HepG2 (cell line): ENCODE measurements around the gene UPK1B. TPM values are rescaled to one million over a fixed set of nuclear protein-coding genes. Genes with fewer than 3 reads are reported as not detected.

ENCODE experiments used
- ATAC-seq: fragments of 200-7000 bp; cut with Tn5 transposase; 3 replicates; pipeline ENCODE4 v1.9.1; 2020; ENCODE audit warnings: mild to moderate bottlenecking, moderate library complexity
- BruUV-seq: library from RNA; stranded (reverse); fragments of 400-500 nt; replicated peaks from 2 replicates; lab custom pipeline; 2021; lab: Mats Ljungman, UMichigan
- CTCF ChIA-PET: fragments of 300-600 bp; formaldehyde crosslinking; extraction: SDS; loops from one replicate; lab custom pipeline; 2021; ENCODE audit warnings: low total read pairs, inconsistent platforms, low intra/inter-chr PET ratio; lab: Yijun Ruan, JAX
- POLR2A ChIA-PET: fragments of 350-600 bp; sonication (Branson Sonifier 250); formaldehyde crosslinking; loops from one replicate; lab custom pipeline; 2020; ENCODE audit warnings: antibody characterized with exemption, inconsistent platforms; lab: Yijun Ruan, JAX
- DNase-seq: peaks from one replicate; pipeline ENCODE4 v3.0.0-alpha.2; 2015; ENCODE audit warnings: low spot score
- FAIRE-seq: peaks from 3 replicates; lab custom pipeline; 2011; peaks lifted over from hg19 to GRCh38; lab: Jason Lieb, UNC
- H2AFZ ChIP-seq: one replicate; pipeline ENCODE4 v1.6.1; 2011; ENCODE audit warnings: low read length, inconsistent platforms
- H3K27ac ChIP-seq: fragments of 300-600 bp; 3 replicates; pipeline ENCODE4 v1.8.0; 2011; ENCODE audit warnings: mixed run types, mild to moderate bottlenecking, mixed read lengths, low read length, inconsistent platforms; ENCODE audit not compliant: insufficient read depth; ENCODE audit errors: extremely low read length
- H3K27me3 ChIP-seq, 2 experiments: fragments of 200-600 bp in 1 of 2; 2 replicates in 1 of 2; 3 replicates in 1 of 2; pipeline versions ENCODE4 v1.6.0 to v1.8.0; 2011; ENCODE audit warnings: low read length in 2 of 2, mild to moderate bottlenecking in 2 of 2, moderate library complexity in 2 of 2, inconsistent platforms in 1 of 2; ENCODE audit not compliant: insufficient read depth in 2 of 2, control insufficient read depth in 1 of 2
- H3K36me3 ChIP-seq, 2 experiments: fragments of 200-600 bp in 1 of 2; replicated peaks in 1 of 2; 2 replicates in 1 of 2; 3 replicates in 1 of 2; pipeline versions ENCODE4 v1.5.1 to v1.8.0; 2011; ENCODE audit warnings: low read length in 2 of 2, inconsistent platforms in 1 of 2; ENCODE audit not compliant: insufficient read depth in 2 of 2, control insufficient read depth in 1 of 2
- H3K4me1 ChIP-seq: 2 replicates; pipeline ENCODE4 v1.5.1; 2012; ENCODE audit warnings: low read length, inconsistent platforms; ENCODE audit not compliant: insufficient read depth
- H3K4me2 ChIP-seq: 2 replicates; pipeline ENCODE4 v1.6.0; 2011; ENCODE audit warnings: low read depth, low read length, inconsistent platforms
- H3K4me3 ChIP-seq, 3 experiments: fragments of 200-600 bp in 1 of 3; sonication (generic), shearing (Covaris generic) in 1 of 3; replicated peaks in 1 of 3; 2 replicates each; pipeline ENCODE4 v1.5.1; 2011 to 2016; ENCODE audit warnings: low read length in 3 of 3, inconsistent platforms in 2 of 3, low read depth in 2 of 3, mild to moderate bottlenecking in 2 of 3, control low read depth in 1 of 3, mixed read lengths in 1 of 3; ENCODE audit not compliant: insufficient read depth in 1 of 3
- H3K79me2 ChIP-seq: one replicate; pipeline ENCODE4 v1.6.1; 2011; ENCODE audit warnings: low read length, inconsistent platforms; ENCODE audit not compliant: insufficient read depth
- H3K9ac ChIP-seq: 2 replicates; pipeline ENCODE4 v1.6.0; 2011; ENCODE audit warnings: mild to moderate bottlenecking, low read depth, low read length, inconsistent platforms; ENCODE audit not compliant: insufficient read depth
- H3K9me3 ChIP-seq: 2 replicates; pipeline ENCODE4 v1.5.1; 2012; ENCODE audit warnings: mild to moderate bottlenecking, low read length
- H4K20me1 ChIP-seq: 2 replicates; pipeline ENCODE4 v1.6.0; 2011; ENCODE audit warnings: inconsistent platforms, mild to moderate bottlenecking, low read length, moderate library complexity; ENCODE audit not compliant: insufficient read depth
- ARNTL ChIP-seq: sonication (generic); formaldehyde crosslinking; IDR thresholded peaks from 2 replicates; pipeline ENCODE4 v1.4.0; 2020; ENCODE audit warnings: mild to moderate bottlenecking, missing genetic modification reagents
- ASH2L ChIP-seq: fragments of 300-600, 200-600 bp; sonication (generic); IDR thresholded peaks from 2 replicates; pipeline ENCODE4 v1.7.0; 2017; ENCODE audit warnings: low read depth, mild to moderate bottlenecking, moderate library complexity, mixed read lengths, low read length; ENCODE audit not compliant: insufficient read length
- CHD4 ChIP-seq: fragments of 200-600 bp; sonication (generic); IDR thresholded peaks from 2 replicates; pipeline ENCODE4 v1.7.0; 2017; ENCODE audit warnings: mild to moderate bottlenecking, low read length, borderline replicate concordance
- MIER3 ChIP-seq: IDR thresholded peaks from 2 replicates; pipeline ENCODE4 v1.6.1; 2016; ENCODE audit warnings: missing compliant biosample characterization, borderline replicate concordance
- PLRG1 ChIP-seq: fragments of 450-650 bp; conservative IDR thresholded peaks from 2 replicates; pipeline ENCODE4 v1.6.1; 2016
- RXRB ChIP-seq: IDR thresholded peaks from 2 replicates; pipeline ENCODE4 v1.6.1; 2016; ENCODE audit warnings: borderline replicate concordance, missing genetic modification reagents, missing compliant biosample characterization
- ZNF550 ChIP-seq: sonication (generic); formaldehyde crosslinking; IDR thresholded peaks from 2 replicates; pipeline ENCODE4 v1.4.0; 2020; ENCODE audit warnings: mild to moderate bottlenecking, missing genetic modification reagents, borderline replicate concordance
- ZNF564 ChIP-seq: sonication (generic); formaldehyde crosslinking; IDR thresholded peaks from 2 replicates; pipeline ENCODE4 v1.8.1; 2023; ENCODE audit warnings: mild to moderate bottlenecking, missing genetic modification reagents
- ZNF569 ChIP-seq: sonication (generic); formaldehyde crosslinking; IDR thresholded peaks from 2 replicates; pipeline ENCODE4 v1.5.0; 2020; ENCODE audit warnings: mild to moderate bottlenecking, missing genetic modification reagents, moderate library complexity, borderline replicate concordance
- ZNF792 ChIP-seq: IDR thresholded peaks from 2 replicates; pipeline ENCODE4 v1.6.1; 2016
- WGBS: methylation state at CpG from one replicate; pipeline ENCODE4 v1.1.6; 2017; ENCODE audit warnings: low lambda C conversion rate; 5-methylcytosine and 5-hydroxymethylcytosine counted together
- in situ Hi-C: cut with HindIII; loops from 2 replicates; pipeline ENCODE4 v1.10.0; 2017; ENCODE audit warnings: low pct_unique_long_range_greater_than_20kb; ENCODE audit not compliant: extremely low pct_ligation_motif_present
- intact Hi-C: fragments of 100-400 bp; cut with micrococcal nuclease; formaldehyde crosslinking; loops from one replicate; pipeline ENCODE4 v1.10.0; 2022; ENCODE audit not compliant: unreplicated experiment
- polyA plus RNA-seq, 8 experiments: library from polyadenylated mRNA; depleted of rRNA in 3 of 8; stranded (reverse) in 7 of 8; unstranded in 1 of 8; fragments of >200 nt; fragmentation: Illumina TruSeq in 4 of 8; extraction: Trizol in 4 of 8; gene quantifications; 2 replicates each; pipeline versions ENCODE4 v1.2.1 to v1.2.3, GENCODE V29; 2011 to 2016; ENCODE audit warnings: low read depth in 4 of 8, missing spikeins in 1 of 8, mixed read lengths in 1 of 8; ENCODE audit not compliant: insufficient read depth in 1 of 8
- total RNA-seq, 5 experiments: library from RNA; depleted of rRNA; stranded (reverse); fragments of >200 nt; fragmentation: Illumina TruSeq; extraction: Trizol; gene quantifications; 2 replicates each; pipeline ENCODE4 v1.2.3, GENCODE V29; 2016; ENCODE audit warnings: low read depth in 1 of 5
- TF ChIP-seq, protein P1 (sequence below): sonication (generic); formaldehyde crosslinking; IDR thresholded peaks from 2 replicates; pipeline ENCODE4 v1.5.1; 2020; ENCODE audit warnings: mild to moderate bottlenecking, missing genetic modification reagents, moderate library complexity
- TF ChIP-seq, protein P2 (sequence below), 2 experiments: IDR thresholded peaks; 2 replicates each; pipeline ENCODE4 v1.6.1; 2011 to 2012; ENCODE audit warnings: low read length in 2 of 2, borderline replicate concordance in 1 of 2, low read depth in 1 of 2, mild to moderate bottlenecking in 1 of 2, moderate library complexity in 1 of 2
- TF ChIP-seq, protein P3 (sequence below): sonication (generic); formaldehyde crosslinking; IDR thresholded peaks from 2 replicates; pipeline ENCODE4 v1.5.0; 2020; ENCODE audit warnings: missing genetic modification reagents, mild to moderate bottlenecking, borderline replicate concordance
- TF ChIP-seq, protein P4 (sequence below): IDR thresholded peaks from 2 replicates; pipeline ENCODE4 v1.6.1; 2016; ENCODE audit warnings: low read depth, borderline replicate concordance

UPK1B gene
- total and polyA plus RNA-seq, 2 of the 13 experiments (the other 11 are each of a cell fraction or from before 2014, with no cell fraction given): not detected

DNA sequence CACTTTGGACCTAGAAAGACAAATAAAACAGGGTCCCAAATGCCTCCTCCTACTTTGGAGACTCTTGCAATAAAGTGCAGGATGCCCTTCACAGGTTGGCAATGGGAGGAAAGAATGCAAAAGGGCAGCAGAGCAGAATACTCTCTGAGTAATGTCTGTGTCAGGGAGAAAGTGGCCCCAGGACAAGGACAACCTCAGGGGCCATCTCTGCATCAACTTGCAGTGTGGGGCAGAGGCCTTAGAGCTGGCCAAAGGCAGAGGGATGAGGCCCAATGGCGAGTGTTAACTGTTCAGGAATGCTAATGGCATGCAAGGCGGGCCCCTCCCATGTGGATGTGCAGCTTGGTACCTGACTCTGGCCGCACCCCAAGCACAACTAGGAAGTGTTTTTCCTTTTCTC, 8.4 kb downstream of the UPK1B start:
- DNase-seq (no peak), ATAC-seq (no peak)
- H3K4me2 ChIP-seq: no peak overlapping the region
- H2AFZ ChIP-seq: no peak overlapping the region
- H3K27me3 ChIP-seq: no peaks in the 10 kb centered on the region
- CTCF ChIA-PET: no interaction called here
- in situ Hi-C loops: no loop called here
- H4K20me1 ChIP-seq: no peaks in the 10 kb centered on the region
- H3K27ac ChIP-seq: no peak overlapping the region
- TF ChIP-seq ARNTL (no peak), ZNF564 (CRISPR knock-in tag) (no peak), ZNF792 (CRISPR knock-in tag) (no peak), ASH2L (no peak), MIER3 (CRISPR knock-in tag) (no peak)
- TF ChIP-seq, protein P1, sequence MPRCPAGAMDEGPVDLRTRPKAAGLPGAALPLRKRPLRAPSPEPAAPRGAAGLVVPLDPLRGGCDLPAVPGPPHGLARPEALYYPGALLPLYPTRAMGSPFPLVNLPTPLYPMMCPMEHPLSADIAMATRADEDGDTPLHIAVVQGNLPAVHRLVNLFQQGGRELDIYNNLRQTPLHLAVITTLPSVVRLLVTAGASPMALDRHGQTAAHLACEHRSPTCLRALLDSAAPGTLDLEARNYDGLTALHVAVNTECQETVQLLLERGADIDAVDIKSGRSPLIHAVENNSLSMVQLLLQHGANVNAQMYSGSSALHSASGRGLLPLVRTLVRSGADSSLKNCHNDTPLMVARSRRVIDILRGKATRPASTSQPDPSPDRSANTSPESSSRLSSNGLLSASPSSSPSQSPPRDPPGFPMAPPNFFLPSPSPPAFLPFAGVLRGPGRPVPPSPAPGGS (CRISPR knock-in tag): no peak
- TF ChIP-seq, all 625 proteins: peak for 0
- Histone ChIP-seq H3K9me3 (no peaks in the 10 kb centered on the region), H3K4me1 (peaks cover 14% of the 10 kb centered on the region), H3K4me3 (no peak overlapping the region), H3K79me2 (no peaks in the 10 kb centered on the region), H3K9ac (no peak overlapping the region), H3K36me3 (no peaks in the 10 kb centered on the region)
- POLR2A ChIA-PET: no interaction called here
- WGBS: 28% methylated on average over 3 of the region's 3 CpGs
- FAIRE-seq: no peak
- intact Hi-C loops: no loop called here
- no TSS peak for BruUV-seq

DNA sequence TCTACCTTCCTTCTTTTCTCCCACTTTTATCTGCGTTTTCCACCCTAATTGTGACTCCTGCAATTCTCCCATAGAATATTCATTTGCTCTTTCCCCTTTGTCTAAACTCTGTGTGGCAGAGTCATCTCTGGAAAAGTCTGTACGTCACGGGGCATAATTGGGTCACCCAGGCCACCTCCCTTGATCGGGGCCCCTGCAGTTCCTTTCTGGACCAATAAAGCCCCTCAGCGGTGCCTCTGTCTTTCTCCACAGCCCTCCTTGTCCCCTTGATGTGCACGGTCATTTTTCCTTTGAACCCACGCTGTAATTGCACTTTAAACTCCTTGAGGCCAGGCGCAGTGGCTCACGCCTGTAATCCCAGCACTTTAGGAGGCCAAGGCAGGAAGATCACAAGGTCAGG, 10.7 kb downstream of the UPK1B start:
- Histone ChIP-seq H3K36me3 (no peaks in the 10 kb centered on the region), H4K20me1 (no peaks in the 10 kb centered on the region), H3K79me2 (no peaks in the 10 kb centered on the region), H3K4me2 (no peak overlapping the region), H3K27me3 (no peaks in the 10 kb centered on the region), H3K4me1 (peaks cover 14% of the 10 kb centered on the region), H3K9me3 (no peaks in the 10 kb centered on the region), H3K9ac (no peak overlapping the region), H3K27ac (no peak overlapping the region), H2AFZ (no peak overlapping the region), H3K4me3 (no peak overlapping the region)
- ATAC-seq (no peak), FAIRE-seq (no peak), DNase-seq (no peak)
- ChIA-PET CTCF (no interaction called here), POLR2A (no interaction called here)
- WGBS: 21% methylated on average over 9 of the region's 9 CpGs
- BruUV-seq: no TSS peak
- intact Hi-C loops: no loop called here
- in situ Hi-C loops: no loop called here
- no peak for TF ChIP-seq RXRB (CRISPR knock-in tag)
- TF ChIP-seq, protein P2, sequence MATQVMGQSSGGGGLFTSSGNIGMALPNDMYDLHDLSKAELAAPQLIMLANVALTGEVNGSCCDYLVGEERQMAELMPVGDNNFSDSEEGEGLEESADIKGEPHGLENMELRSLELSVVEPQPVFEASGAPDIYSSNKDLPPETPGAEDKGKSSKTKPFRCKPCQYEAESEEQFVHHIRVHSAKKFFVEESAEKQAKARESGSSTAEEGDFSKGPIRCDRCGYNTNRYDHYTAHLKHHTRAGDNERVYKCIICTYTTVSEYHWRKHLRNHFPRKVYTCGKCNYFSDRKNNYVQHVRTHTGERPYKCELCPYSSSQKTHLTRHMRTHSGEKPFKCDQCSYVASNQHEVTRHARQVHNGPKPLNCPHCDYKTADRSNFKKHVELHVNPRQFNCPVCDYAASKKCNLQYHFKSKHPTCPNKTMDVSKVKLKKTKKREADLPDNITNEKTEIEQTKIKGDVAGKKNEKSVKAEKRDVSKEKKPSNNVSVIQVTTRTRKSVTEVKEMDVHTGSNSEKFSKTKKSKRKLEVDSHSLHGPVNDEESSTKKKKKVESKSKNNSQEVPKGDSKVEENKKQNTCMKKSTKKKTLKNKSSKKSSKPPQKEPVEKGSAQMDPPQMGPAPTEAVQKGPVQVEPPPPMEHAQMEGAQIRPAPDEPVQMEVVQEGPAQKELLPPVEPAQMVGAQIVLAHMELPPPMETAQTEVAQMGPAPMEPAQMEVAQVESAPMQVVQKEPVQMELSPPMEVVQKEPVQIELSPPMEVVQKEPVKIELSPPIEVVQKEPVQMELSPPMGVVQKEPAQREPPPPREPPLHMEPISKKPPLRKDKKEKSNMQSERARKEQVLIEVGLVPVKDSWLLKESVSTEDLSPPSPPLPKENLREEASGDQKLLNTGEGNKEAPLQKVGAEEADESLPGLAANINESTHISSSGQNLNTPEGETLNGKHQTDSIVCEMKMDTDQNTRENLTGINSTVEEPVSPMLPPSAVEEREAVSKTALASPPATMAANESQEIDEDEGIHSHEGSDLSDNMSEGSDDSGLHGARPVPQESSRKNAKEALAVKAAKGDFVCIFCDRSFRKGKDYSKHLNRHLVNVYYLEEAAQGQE (IDR thresholded peaks at IDR 0.05; ENCODE audit: borderline replicate concordance in 1 of 2, low read depth in 1 of 2, low read length in 2 of 2): no peak
- no peak for TF ChIP-seq PLRG1
- TF ChIP-seq, protein P3, sequence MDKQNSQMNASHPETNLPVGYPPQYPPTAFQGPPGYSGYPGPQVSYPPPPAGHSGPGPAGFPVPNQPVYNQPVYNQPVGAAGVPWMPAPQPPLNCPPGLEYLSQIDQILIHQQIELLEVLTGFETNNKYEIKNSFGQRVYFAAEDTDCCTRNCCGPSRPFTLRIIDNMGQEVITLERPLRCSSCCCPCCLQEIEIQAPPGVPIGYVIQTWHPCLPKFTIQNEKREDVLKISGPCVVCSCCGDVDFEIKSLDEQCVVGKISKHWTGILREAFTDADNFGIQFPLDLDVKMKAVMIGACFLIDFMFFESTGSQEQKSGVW (CRISPR knock-in tag): no peak
- TF ChIP-seq ZNF569 (CRISPR knock-in tag): no peak
- TF ChIP-seq CHD4: no peak
- TF ChIP-seq, protein P4, sequence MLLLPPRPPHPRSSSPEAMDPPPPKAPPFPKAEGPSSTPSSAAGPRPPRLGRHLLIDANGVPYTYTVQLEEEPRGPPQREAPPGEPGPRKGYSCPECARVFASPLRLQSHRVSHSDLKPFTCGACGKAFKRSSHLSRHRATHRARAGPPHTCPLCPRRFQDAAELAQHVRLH (CRISPR knock-in tag): no peak
- no peak for TF ChIP-seq ZNF550 (CRISPR knock-in tag)
